NAMALWA (cell line): ENCODE data around the gene DNAJC1.
"Not testable (repeated sequence)": the region's sequence is repeated elsewhere in the genome, so short reads cannot be mapped to it uniquely, and the experiment has no call there.

Source experiments
- DNase-seq: peaks from one replicate; pipeline ENCODE4 v3.0.0-alpha.2; 2015; ENCODE audit warnings: low spot score

The DNAJC1 gene

DNA sequence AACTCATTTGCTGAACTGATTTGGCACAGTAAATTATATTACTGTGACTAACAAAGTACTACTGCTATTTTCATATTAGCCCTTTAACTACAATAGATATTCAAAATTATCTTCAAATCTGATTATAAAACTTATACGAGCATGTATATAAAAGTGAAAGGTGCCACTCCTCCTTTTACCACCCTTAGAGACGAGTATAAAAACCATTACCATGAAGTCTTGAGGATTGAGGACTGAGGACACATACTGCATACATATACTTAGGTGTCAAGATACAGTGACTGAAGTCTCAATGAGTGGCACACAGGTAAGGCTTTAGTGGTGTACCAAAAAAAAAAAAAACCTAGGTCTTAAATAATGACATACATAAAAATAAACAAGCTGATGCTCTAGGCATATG lies 98.6 kb downstream of the DNAJC1 start:
- no peak for DNase-seq

DNA sequence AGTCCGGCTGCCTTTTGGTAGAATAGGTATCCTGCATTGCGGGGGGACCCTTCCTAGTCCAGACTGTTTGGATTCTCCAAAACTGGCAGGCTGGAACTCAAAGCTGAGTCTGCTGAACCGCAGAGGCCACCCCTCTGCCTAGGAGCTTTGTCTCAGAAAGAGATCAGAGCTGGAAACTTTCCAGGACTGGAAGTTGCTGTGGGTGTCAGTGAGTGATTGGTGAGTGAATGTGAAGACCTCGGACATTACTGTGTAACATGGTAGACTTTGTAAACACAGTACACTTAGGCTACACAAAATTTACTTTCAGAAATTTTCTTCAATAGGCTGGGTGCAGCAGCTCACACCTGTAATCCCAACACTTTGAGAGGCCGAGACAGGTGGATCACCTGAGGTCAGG lies 103.8 kb downstream of the DNAJC1 start:
- DNase-seq, result no peak

DNA sequence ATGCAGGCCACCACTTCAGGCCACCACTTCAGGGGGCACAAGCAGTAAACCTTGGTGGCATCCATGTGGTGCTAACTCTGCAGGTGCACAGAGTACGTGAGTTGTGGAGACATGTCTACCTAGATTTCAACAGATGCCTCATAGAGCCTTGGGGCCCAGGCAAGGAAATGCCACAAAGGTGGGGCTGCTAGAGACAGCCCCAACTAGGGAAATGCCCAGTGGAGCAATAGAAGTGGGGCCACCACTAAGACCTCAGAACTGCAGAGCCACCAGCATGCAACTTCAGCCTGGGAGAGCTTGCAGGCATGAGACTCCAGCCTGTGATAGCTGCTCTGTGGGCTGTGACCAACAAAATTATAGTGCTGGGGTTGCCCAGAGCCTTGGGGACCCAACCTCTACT lies 107.6 kb downstream of the DNAJC1 start:
- DNase-seq, result no peak

DNA sequence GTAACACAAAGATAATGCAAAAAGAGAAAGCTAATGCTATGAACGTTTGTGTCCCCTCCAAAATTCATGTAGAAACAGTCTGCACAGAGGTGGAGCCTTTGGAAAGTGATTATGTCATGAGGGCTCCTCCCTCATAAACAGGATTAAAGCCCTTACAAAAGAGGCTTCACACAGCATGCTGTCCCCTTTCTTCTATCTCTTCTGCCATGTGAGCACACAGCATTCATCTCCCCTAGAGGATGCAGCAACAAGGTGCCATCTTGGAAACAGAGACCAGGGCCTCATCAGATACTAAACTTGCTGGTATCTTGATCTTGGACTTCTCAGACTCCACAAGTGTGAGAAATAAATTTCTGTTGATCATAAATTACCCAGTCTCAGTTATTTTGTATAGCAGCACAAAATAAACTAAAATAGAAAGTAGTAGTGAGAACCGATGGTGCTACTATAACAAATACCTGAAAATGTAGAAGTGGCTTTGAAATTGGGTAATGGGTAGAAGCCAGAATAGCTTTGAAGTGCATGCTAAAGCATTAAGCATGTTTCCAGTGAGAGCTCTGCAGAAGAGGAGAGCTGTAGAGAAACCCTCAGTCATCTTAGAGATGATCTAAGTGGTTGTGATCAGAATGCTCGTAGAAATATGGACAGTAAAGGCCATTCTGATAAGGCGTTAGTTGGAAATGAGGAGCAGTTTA lies 108.7 kb downstream of the DNAJC1 start:
- DNase-seq, result no peak

DNA sequence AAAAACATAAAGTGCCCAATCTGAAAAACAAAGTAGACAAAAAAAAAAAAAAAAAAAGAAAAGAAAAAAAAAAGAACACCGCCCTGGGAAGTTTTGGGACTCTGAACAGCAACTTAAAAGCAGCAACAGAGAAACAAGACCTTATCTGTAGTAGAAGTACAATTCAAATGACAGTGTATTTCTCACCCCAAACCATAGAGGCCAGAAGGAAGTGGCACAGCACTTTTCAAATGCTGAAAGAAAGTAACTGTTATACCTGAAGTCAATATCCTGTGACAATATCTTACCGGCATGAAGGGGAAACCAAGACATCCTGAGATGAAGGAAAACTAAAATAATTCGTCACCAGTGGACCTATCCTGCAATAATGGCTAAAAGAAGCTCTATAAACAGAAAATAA lies 112.1 kb downstream of the DNAJC1 start:
- DNase-seq, result no peak

DNA sequence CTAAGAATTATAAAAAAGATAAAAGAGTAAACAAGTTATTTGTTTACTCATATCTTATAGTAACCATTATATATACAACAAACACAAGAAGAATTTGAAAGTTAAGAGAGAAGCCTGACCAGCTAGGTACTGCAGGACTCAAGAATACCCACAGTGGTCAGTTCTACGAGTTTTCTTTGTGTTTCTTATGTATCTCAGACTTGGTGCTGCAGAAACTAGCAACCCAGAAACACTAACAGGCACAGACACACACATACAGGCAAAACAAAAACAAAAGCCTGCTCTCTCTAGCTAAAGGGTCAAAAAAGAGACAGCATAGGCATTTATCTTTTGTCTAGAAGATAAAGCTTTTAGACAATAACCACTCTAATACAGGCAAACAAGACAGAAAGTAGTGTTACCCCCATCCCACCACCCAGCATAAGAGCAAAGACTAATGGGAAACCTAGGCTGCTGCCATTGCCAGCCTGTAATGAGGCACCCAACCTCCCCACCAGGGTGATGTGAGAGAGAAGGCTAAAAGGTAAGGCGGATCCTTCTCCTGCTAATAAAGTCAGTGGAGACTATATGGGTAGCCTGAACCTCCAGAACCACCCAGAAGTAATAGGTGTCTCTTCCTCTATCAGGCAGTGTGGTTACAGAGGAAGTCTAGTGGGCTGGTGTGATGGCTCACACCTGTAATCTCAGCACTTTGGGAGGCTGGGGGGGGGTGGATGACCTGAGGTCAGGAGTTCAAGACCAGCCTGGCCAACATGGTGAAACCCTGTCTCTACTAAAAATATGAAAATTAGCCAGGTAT lies 113.9 kb downstream of the DNAJC1 start:
- DNase-seq, result no peak

DNA sequence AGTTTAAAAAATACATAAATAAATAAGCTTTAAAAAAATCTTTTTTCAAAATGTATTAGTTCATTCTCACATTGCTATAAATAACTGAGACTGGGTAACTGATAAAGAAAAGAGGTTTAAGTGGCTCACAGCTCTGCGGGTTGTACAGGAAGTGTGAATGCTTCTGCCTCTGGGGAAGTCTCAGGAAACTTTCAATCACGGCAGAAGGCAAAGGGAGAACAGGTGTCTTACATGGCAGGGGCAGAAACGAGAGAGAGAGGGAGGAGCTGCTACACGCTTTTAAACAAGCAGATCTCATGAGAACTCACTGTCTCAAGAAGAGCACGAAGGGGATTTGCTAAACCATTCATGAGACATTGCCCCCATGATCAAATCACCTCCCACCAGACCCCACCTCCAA lies 114.6 kb downstream of the DNAJC1 start:
- DNase-seq, result peak; percentile 65

DNA sequence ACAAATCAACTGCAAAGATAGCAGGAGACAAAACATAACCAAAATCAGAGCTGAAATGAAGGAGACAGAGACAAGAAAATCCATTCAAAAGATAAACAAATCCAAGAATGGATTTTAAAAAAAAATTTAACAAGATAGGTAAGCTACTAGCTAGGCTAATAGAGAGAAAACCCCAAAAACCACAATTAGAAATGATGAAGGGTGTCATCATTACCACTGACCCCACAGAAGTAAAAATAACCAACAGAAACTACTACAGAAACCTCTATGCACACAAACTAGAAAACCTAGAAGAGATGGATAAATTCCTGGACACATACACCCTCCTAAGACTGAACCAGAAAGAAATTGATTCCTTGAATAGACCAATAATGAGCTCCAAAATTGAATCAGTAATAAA lies 117.6 kb downstream of the DNAJC1 start:
- DNase-seq, result no peak

DNA sequence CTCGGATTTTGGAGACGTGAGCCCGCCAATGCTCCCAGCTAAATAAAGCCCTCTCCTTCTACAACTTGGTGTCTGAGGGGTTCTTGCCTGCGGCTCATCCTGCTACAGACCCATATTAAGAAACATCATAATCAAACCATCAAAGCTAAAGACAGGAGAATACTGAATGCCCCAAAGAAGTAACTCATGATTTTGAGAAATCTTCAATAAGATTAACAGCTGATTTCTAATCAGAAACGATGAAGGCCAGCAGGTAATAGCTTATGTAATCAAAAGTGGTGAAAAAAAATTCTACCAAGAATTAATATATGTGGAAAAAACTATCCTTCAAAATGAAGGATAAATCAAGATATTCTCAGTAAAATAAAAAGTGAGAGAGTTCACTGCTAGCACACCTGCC lies 130.3 kb downstream of the DNAJC1 start:
- no peak for DNase-seq

DNA sequence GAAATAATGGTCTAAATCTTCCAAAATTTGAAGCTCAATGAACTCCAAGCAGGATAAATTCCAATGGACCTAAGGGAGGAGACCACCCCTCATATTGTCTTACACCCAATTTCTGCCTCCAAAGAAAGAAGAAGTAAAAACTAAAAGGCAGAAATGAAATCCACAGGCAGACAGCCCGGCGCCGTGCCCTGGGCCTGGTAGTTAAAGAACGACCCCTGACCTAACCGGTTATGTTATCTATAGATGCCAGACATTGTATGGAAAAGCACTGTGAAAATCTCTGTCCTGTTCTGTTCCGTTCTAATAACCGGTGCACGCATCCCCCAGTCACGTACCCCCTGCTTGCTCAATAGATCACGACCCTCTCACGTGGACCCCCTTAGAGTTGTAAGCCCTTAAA lies 130.8 kb downstream of the DNAJC1 start:
- DNase-seq, result not testable (repeated sequence)

DNA sequence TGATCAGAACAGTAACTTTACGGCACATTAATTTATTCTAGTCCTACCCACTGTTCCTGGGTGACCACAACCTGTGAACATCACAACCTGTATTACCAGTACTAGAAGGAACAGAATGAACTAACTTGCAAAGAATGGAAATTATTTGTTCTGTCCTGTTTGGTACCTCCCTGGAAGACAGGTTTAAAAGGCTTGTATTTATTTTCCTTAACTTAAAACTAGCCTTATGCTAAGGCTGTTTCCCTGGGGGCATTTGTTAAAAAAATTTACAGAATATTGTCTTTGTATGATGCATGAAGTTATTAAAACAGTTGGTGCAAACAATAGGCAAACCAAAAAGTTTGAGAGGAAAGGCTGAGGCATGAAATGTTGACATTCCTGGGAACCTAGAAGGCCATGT lies 132.7 kb downstream of the DNAJC1 start:
- no peak for DNase-seq

DNA sequence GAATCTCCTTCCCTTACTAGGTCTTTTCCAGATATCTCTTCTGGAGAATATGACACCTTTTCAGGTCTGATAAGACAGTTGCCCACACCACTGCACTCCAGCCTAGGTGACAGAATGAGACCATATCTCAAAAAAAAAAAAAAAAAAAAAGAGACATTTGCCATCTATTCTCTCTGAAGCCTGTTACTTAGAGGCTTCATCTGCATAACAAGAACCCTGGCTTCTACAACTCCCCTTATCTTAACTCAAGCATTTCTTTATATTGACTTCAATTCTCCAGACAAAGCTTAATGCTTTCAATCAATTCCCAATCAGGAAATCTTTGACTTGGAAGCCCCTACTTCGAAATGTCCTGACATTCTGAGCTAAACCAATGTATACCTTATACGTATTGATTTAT lies 134.4 kb downstream of the DNAJC1 start:
- not testable (repeated sequence) for DNase-seq

DNA sequence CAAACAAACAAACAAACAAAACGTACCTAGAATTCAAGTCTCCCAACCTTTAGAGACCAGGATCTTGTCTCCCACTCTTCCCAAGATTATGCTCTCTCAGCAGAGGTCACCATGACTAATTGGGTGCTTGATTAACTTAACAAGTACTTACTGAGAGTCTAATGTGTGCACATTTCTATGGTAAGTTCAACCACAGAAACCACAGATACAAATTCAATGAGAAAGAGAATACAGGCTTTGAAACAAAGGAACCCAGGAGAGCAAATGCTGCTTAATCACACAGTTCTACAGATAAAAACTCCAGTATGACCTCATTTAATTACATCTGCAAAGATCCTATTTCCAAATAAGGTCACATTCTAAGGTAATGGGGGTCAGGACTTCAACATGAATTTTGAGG lies 142.8 kb downstream of the DNAJC1 start:
- no peak for DNase-seq

DNA sequence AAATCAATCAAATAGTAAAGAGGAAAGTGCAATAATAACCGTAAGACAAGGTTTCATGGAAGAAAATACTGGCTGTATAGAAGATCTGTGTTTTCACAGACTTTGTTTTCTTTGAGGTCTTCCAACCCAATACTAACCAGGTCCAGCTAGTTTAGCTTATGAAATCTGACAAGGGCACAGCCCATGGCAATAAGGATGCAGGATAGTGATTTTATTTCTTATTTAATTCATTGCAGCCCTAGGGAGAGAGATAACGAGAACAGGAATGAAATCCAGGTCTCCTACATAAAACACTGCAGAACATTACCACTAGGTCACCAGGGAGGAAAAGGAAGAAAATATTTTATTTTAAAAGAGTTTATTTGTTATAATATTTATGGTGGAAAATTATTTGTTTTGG lies 145.1 kb downstream of the DNAJC1 start:
- no peak for DNase-seq

DNA sequence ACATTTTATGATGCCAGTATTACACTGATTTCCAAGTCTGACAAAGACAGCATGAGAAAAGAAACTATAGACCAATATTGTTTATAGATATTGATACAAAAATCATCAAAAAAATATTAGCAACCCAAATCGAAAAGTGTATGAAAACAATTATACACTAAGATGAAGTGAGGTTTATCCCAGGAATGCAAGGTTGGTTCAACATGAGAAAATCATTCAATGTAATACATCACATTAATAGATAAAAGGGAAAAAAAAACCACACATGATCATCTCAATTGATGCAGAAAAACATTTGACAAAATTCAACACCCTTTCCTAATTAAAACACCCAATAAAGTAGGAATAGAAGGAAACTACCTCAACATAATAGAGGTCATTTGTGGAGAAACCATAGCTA lies 153.9 kb downstream of the DNAJC1 start:
- no peak for DNase-seq

DNA sequence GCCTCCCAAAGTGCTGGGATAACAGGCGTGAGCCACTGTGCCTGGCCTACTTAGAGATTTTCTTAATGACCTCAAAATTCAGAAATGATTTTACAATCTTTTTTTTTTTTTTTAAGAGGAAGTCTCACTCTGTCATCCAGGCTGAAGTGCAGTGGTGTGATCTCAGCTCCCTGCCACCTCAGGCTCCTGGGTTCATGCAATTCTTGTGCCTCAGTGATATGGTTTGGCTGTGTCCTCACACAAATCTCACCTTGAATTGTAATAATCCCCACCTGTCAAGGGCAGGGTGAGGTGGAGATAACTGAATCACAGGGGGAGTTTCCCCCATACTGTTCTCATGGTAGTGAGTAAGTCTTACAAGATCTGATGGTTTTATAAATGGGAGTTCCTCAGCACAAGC lies 159.9 kb downstream of the DNAJC1 start:
- DNase-seq, result no peak

DNA sequence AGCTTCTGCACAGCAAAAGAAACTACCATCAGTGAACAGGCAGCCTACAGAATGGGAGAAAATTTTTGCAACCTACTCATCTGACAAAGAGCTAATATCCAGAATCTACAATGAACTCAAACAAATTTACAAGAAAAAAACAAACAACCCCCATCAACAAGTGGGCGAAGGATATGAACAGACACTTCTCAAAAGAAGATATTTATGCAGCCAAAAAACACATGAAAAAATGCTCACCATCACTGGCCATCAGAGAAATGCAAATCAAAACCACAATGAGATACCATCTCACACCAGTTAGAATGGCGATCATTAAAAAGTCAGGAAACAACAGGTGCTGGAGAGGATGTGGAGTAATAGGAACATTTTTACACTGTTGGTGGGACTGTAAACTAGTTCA lies 162.3 kb downstream of the DNAJC1 start:
- not testable (repeated sequence) for DNase-seq

DNA sequence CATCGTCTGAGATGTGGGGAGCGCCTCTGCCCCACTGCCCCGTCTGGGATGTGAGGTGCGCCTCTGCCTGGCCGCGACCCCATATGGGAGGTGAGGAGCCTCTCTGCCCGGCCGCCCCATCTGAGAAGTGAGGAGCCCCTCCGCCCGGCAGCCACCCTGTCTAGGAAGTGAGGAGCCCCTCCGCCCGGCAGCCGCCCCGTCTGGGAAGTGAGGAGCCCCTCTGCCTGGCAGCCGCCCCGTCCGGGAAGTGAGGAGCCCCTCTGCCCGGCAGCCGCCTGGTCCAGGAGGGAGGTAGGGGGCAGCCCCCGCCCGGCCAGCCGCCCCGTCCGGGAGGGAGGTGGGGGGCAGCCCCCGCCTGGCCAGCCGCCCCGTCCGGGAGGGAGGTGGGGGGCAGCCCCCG lies 166.0 kb downstream of the DNAJC1 start:
- DNase-seq, result not testable (repeated sequence)

DNA sequence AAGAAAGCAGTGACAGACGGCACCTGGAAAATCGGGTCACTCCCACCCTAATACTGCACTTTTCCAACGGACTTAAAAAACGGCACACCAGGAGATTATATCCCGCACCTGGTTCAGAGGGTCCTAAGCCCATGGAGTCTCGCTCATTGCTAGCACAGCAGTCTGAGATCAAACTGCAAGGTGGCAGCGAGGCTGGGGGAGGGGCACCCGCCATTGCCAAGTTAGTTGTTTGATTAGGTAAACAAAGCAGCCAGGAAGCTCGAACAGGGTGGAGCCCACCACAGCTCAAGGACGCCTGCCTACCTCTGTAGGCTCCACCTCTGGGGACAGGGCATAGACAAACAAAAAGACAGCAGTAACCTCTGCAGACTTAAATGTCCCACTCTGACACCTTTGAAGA lies 169.0 kb downstream of the DNAJC1 start:
- not testable (repeated sequence) for DNase-seq

DNA sequence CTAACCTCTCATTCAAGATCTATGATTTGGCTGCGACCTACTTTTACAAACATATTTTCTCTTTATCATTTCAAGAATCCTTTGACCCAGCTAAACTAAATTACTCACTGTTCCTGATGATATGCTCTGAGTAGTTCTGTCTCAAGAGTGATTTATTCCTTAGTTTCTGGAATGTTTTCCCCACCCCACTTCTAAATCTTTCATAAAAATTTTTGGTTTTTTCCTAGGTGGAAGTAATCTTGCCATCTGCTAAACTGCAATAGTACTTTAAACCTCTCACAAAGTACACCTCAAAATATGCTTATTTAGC lies 170.8 kb downstream of the DNAJC1 start:
- DNase-seq, result no peak

DNA sequence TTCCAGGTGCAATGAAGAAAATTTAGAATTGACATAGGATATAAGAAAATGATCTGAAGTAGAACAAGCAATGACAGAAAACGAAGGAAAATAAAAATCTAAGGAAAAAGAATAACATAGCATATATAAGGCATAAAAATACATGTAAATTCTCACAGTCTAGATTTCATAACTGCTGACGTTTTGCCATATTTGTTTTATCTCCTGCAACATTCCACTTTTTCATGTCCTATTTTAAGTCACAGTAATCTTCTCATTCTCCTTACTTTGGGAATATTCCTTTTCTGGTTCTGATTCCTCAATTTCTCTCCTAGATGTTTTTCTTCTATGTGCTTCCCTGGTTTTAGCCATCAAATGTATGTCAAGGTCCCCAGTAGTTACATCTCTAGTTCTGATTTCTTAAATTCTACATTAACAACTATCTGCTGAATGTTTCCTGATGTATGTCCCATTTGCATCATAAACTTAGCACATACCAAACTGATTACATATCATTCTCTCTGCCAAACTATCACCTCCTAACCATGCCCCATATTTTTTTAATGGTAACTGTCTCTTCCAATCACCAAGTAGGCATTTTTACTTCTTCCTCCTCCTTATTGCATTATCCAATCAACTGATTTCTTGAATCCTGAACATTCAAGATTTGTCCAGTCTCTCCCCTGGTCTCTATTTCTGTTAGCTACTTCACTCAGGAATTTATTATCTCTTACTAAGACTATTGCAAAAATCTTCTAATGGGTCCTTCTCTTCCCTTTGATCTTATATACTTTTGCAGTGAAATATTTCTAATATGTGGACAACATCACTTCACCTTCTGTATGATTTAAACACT lies 171.3 kb downstream of the DNAJC1 start:
- no peak for DNase-seq

DNA sequence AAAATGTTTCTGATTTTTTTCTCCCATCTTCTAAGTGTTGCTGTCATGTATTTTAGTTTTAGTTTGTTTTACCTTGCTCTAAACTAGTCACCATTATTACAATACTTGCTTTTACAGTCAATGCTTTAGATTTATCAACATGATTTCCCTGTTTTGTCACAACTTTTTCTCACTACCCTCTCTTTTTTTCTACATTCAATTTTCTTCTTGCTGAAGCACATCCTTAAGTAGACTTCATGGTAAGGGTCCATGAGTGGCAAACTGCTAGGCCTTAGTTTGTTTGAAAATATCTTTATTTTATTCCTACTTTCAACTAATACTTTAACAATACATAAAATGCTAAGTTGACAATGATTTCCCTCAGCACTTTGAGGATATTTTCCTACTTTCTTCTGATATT lies 173.5 kb downstream of the DNAJC1 start:
- DNase-seq, result no peak

DNA sequence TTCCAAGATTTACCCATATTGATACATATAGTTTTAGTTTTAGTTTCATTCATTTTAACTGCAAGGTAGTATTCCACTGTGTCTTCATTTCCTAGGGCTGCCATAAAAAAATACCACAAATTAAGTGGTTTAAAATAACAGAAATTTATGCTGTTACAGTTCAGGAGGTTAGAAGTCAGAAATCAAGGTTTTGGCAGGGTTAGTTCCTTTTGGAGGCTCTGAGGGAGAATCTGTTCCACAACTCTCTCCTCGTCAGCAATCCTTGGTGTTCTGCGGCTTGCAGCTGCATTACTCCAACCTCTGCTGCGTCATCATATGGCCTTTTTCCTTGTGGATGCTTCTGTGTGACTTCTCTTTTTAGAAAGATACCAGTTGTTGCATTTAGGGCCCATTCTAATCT lies 176.2 kb downstream of the DNAJC1 start:
- no peak for DNase-seq
